ENCODE results near the gene SCAF8. TPM values are rescaled to one million over a fixed set of nuclear protein-coding genes. Genes with fewer than 3 reads are reported as not detected.

SCAF8 gene
- total RNA-seq, 6 experiments from 2014 or later: 35.2 to 43.3 (median 38.4) TPM

- no peaks in the 10 kb centered on the region for H3K9me3 Mint-ChIP-seq
- H3K27me3 Mint-ChIP-seq (ENCODE audit: insufficient read depth): no peaks in the 10 kb centered on the region; the same call in 1 of the 2 replicates
- H3K4me1 Mint-ChIP-seq (ENCODE audit: low read depth): no peaks in the 10 kb centered on the region
- DNase-seq: no peak
- no peak overlapping the region for H3K4me3 Mint-ChIP-seq
- no peak overlapping the region for H3K27ac Mint-ChIP-seq
- TF ChIP-seq CTCF (IDR thresholded peaks at IDR 0.05): no peak
- no peaks in the 10 kb centered on the region for H3K36me3 Mint-ChIP-seq (ENCODE audit: low read depth)
Measured at GRCh38 chr6:154690857-154691256, 42.4 kb upstream of the SCAF8 start.

GRCh38 chr6:154696661-154697060 is 36.6 kb upstream of the SCAF8 start:
- Mint-ChIP-seq H3K36me3 (ENCODE audit: low read depth) (no peaks in the 10 kb centered on the region), H3K4me1 (ENCODE audit: low read depth) (0 out of 2 replicates have a peak, but pooled peaks cover 6% of the 10 kb centered on the region), H3K27me3 (ENCODE audit: insufficient read depth) (peaks cover 4% of the 10 kb centered on the region), H3K9me3 (no peaks in the 10 kb centered on the region), H3K27ac (no peak overlapping the region), H3K4me3 (no peak overlapping the region)
- DNase-seq: no peak
- TF ChIP-seq CTCF (IDR thresholded peaks at IDR 0.05): no peak

- no peaks in the 10 kb centered on the region for H3K9me3 Mint-ChIP-seq
- TF ChIP-seq CTCF (IDR thresholded peaks at IDR 0.05): no peak
- no peak for DNase-seq
- H3K4me3 Mint-ChIP-seq: no peak overlapping the region
- no peaks in the 10 kb centered on the region for H3K36me3 Mint-ChIP-seq (ENCODE audit: low read depth)
- no peak overlapping the region for H3K27ac Mint-ChIP-seq
- H3K27me3 Mint-ChIP-seq (ENCODE audit: insufficient read depth): peaks cover 1% of the 10 kb centered on the region
- 0 out of 2 replicates have a peak, but pooled peaks cover 6% of the 10 kb centered on the region for H3K4me1 Mint-ChIP-seq (ENCODE audit: low read depth)
Measured at GRCh38 chr6:154703124-154703523, 30.1 kb upstream of the SCAF8 start.

GRCh38 chr6:154705471-154706113 is 27.6 kb upstream of the SCAF8 start:
- H3K4me3 Mint-ChIP-seq: no peak overlapping the region
- H3K27ac Mint-ChIP-seq: no peak overlapping the region
- H3K4me1 Mint-ChIP-seq (ENCODE audit: low read depth): 0 out of 2 replicates have a peak, but pooled peaks cover 9% of the 10 kb centered on the region
- no peak for TF ChIP-seq CTCF (IDR thresholded peaks at IDR 0.05)
- H3K9me3 Mint-ChIP-seq: no peaks in the 10 kb centered on the region
- DNase-seq: no peak
- H3K36me3 Mint-ChIP-seq (ENCODE audit: low read depth): no peaks in the 10 kb centered on the region
- peaks cover 3% of the 10 kb centered on the region for H3K27me3 Mint-ChIP-seq (ENCODE audit: insufficient read depth)

- Mint-ChIP-seq H3K27me3 (ENCODE audit: insufficient read depth) (peaks cover 3% of the 10 kb centered on the region), H3K4me3 (no peak overlapping the region), H3K36me3 (ENCODE audit: low read depth) (no peaks in the 10 kb centered on the region), H3K9me3 (no peaks in the 10 kb centered on the region), H3K27ac (no peak overlapping the region), H3K4me1 (ENCODE audit: low read depth) (0 out of 2 replicates have a peak, but pooled peaks cover 9% of the 10 kb centered on the region)
- TF ChIP-seq CTCF (IDR thresholded peaks at IDR 0.05): no peak
- DNase-seq: no peak
Measured at GRCh38 chr6:154706389-154706788, 26.8 kb upstream of the SCAF8 start.
